ENCODE measurements around the gene GGN. TPM values are rescaled to one million over a fixed set of nuclear protein-coding genes. Genes with fewer than 3 reads are reported as not detected.

GGN gene
- total and polyA plus RNA-seq, 2 experiments from 2014 or later = 0.98 to 1.2 TPM

DNA sequence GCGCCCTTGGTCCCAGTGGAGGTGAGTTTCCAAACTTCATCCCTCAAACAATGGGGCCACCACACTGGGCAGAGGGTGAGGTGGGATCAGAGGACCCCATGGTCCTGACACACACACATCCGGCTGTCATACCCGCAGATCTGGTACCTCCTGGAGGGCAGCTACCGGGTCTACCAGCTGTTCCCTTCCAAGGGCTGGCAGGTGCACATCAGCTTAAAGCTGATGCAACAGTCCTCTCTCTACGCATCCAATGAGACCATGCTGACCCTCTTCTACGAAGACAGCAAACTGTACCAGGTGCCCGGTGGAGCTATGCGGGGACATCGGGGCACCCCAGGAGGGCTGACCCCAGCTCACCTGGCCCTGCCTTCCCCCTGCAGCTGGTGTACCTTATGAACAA is 27.5 kb downstream of the GGN start:
- Histone ChIP-seq H3K4me1 (ENCODE audit: low read depth) (no peaks in the 10 kb centered on the region), H3K27ac (no peak overlapping the region), H3K4me3 (no peak overlapping the region), H3K9me3 (ENCODE audit: low read depth) (no peaks in the 10 kb centered on the region), H3K27me3 (peaks cover 36% of the 10 kb centered on the region), H3K36me3 (no peaks in the 10 kb centered on the region)
- TF ChIP-seq, protein P1, sequence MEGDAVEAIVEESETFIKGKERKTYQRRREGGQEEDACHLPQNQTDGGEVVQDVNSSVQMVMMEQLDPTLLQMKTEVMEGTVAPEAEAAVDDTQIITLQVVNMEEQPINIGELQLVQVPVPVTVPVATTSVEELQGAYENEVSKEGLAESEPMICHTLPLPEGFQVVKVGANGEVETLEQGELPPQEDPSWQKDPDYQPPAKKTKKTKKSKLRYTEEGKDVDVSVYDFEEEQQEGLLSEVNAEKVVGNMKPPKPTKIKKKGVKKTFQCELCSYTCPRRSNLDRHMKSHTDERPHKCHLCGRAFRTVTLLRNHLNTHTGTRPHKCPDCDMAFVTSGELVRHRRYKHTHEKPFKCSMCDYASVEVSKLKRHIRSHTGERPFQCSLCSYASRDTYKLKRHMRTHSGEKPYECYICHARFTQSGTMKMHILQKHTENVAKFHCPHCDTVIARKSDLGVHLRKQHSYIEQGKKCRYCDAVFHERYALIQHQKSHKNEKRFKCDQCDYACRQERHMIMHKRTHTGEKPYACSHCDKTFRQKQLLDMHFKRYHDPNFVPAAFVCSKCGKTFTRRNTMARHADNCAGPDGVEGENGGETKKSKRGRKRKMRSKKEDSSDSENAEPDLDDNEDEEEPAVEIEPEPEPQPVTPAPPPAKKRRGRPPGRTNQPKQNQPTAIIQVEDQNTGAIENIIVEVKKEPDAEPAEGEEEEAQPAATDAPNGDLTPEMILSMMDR (IDR thresholded peaks at IDR 0.05; ENCODE audit: low read depth, low read length) = no peak
- DNase-seq (ENCODE audit: low read depth in 1 of 2, low spot score in 1 of 2) = no peak

DNA sequence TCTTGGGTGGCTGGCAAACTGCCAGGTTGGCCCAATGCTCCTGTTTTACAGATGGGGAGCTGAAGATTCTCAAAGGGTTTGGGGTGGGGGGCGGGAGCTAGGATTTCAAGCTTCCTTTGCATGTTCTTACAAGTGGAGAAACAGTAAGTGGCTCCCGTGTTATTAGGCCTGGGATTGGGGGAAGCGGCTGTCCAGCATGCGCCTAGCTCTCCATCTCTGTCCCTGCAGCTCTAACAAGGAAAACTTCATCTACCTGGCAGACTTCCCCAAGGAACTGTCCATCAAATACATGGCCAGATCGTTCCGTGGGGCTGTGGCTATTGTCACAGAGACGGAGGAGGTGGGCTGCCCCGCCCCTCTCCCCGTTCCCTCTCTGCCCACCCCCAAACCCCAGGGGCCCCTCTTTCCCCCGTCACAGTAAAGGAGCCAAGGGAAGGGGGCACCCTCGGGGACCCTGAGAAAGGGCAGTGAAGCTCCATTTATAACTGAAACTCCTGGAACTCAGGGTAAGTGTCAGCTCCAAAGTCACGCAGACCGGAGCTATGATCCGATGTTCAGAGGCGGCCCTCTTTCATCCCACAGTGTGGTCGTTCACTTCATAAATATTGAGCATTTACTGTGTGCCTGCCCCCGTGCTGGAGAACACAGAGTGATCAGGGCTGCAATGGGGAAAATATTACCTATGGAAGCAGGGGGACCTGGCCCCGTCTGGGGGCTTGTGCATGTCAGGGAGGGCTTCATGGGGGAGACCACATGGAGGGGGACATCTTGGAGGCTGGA is 28.4 kb downstream of the GGN start:
- Histone ChIP-seq H3K4me1 (ENCODE audit: low read depth) (no peaks in the 10 kb centered on the region), H3K9me3 (ENCODE audit: low read depth) (no peaks in the 10 kb centered on the region), H3K36me3 (no peaks in the 10 kb centered on the region), H3K27ac (no peak overlapping the region), H3K4me3 (no peak overlapping the region), H3K27me3 (peaks cover 36% of the 10 kb centered on the region)
- TF ChIP-seq, protein P1 (IDR thresholded peaks at IDR 0.05; ENCODE audit: low read depth, low read length) = no peak
- DNase-seq (ENCODE audit: low read depth in 1 of 2, low spot score in 1 of 2) = no peak

DNA sequence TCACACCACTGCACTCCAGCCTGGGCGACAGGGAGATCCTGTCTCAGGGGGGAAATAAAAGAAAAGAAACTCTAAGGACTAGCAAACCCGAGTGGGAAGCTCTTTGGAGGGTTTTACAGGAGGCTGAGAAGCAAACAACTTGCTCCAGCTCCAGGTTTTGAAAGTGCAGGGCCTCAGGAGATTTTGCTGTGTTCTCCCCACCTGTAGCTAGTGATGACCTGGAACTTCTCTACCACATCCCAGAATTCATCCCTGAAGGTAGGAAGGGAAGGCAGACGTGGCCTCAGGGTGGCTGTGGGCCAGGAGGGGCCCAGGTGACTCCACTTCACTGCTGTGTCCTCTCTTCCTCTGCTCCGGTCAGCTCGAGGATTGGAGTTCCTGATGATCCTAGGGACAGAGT is 29.8 kb downstream of the GGN start:
- Histone ChIP-seq H3K27me3 (peaks cover 36% of the 10 kb centered on the region), H3K9me3 (ENCODE audit: low read depth) (no peaks in the 10 kb centered on the region), H3K27ac (no peak overlapping the region), H3K4me1 (ENCODE audit: low read depth) (no peaks in the 10 kb centered on the region), H3K36me3 (no peaks in the 10 kb centered on the region), H3K4me3 (no peak overlapping the region)
- TF ChIP-seq, protein P1 (IDR thresholded peaks at IDR 0.05; ENCODE audit: low read depth, low read length) = no peak
- no peak for DNase-seq (ENCODE audit: low read depth in 1 of 2, low spot score in 1 of 2)

DNA sequence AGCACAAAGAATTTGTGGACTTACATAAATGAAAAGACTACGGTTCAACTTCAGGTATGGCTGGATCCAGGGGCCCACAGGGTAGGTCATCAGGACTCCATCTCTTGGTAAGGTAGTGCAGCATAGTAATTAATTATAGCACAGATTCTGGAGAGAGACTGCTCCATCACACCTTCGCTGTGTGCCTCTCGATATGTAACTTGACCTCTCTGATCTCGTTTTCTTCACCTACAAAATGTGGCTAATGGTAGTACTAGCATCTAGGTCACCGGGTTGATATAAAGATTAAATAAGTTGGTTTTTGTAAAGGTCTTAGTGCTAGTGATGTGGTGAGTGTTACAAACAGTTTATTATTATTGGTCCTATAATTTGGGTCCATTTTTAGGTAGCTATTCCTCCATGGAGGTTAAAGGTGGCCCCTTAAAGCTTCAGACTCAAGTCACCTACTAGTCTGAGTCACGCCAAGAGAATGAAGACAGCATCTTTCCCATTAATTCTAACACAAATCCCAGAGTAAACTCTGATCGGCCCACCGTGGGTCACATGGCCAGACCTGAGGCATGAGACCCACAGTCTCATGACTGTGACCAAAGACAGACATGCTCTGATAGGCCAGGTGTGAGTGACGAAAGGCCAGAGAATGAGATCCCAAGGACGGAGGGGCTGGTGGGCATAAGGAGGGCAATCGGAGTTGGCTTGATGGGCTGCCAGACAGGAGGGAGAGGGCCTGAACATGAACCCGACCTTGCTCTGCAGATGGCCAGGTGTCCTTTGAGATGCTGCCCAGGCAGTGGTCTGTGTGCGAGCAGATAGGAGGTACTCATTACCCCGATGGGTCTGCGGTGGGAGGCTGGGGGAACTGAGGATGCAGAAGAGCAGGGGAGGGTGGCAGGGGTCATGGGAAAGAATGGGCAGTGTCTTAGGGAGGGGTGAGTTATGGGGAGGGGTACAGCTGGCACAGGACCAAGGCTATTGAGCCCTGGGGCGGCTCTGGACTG is 31.8 kb downstream of the GGN start:
- H3K9me3 ChIP-seq (ENCODE audit: low read depth) = no peaks in the 10 kb centered on the region
- H3K4me3 ChIP-seq = no peak overlapping the region
- peaks cover 34% of the 10 kb centered on the region for H3K27me3 ChIP-seq
- no peak for DNase-seq (ENCODE audit: low read depth in 1 of 2, low spot score in 1 of 2)
- no peaks in the 10 kb centered on the region for H3K36me3 ChIP-seq
- TF ChIP-seq, protein P1 (IDR thresholded peaks at IDR 0.05; ENCODE audit: low read depth, low read length) = no peak
- H3K4me1 ChIP-seq (ENCODE audit: low read depth) = no peaks in the 10 kb centered on the region
- H3K27ac ChIP-seq = no peak overlapping the region

DNA sequence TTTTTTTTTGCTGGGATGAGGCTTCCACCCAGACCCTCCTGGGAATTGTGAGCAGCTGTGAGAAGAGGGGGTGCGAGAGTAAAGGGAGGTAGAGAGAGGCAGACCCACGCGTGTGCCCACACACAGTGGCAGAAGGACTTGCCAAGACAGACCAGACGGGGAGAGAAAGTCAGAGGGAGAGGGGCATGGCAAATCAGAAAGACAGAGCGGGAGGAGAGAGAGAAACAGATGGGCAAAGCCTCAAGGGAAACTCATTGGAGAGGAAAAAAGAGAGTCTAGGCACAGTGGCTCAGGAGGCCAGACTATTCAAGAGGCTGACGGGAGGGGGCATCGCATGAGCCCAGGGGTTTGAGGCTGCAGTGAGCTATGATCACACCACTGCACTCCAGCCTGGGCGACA is 35.2 kb downstream of the GGN start:
- Histone ChIP-seq H3K4me3 (no peak overlapping the region), H3K36me3 (no peaks in the 10 kb centered on the region), H3K4me1 (ENCODE audit: low read depth) (no peaks in the 10 kb centered on the region), H3K27ac (no peak overlapping the region), H3K9me3 (ENCODE audit: low read depth) (no peaks in the 10 kb centered on the region), H3K27me3 (peaks cover 3% of the 10 kb centered on the region)
- no peak for DNase-seq (ENCODE audit: low read depth in 1 of 2, low spot score in 1 of 2)
- TF ChIP-seq, protein P1 (IDR thresholded peaks at IDR 0.05; ENCODE audit: low read depth, low read length) = no peak
